Activated T-cell treated with anti-CD3 and anti-CD28 coated beads, Interleukin-2, amount 50 U/mL, for 24 hours (primary cell): ENCODE data around the gene ATP1A4.
"Not testable (repeated sequence)": the region's sequence is repeated elsewhere in the genome, so short reads cannot be mapped to it uniquely, and the experiment has no call there.

Source experiments
- DNase-seq: peaks from one replicate; pipeline ENCODE4 v3.0.0-alpha.2; 2020
- H3K27ac Mint-ChIP-seq: 2 replicates; pipeline ENCODE4 v1.8.0; 2020; ENCODE audit warnings: mild to moderate bottlenecking, mixed read lengths
- H3K27me3 Mint-ChIP-seq: 2 replicates; pipeline ENCODE4 v1.8.0; 2020; ENCODE audit warnings: mixed read lengths
- H3K36me3 Mint-ChIP-seq: 2 replicates; pipeline ENCODE4 v1.8.0; 2020; ENCODE audit warnings: low read depth, mixed read lengths
- H3K4me1 Mint-ChIP-seq: 2 replicates; pipeline ENCODE4 v1.8.0; 2020; ENCODE audit warnings: low read depth, mixed read lengths
- H3K4me3 Mint-ChIP-seq: 2 replicates; pipeline ENCODE4 v1.8.0; 2020; ENCODE audit warnings: mild to moderate bottlenecking, moderate library complexity, mixed read lengths
- H3K9me3 Mint-ChIP-seq: 2 replicates; pipeline ENCODE4 v1.8.0; 2020; ENCODE audit warnings: mixed read lengths

ATP1A4 gene

GRCh38 chr1:160151303-160151702 lies at the start of gene ATP1A4:
Gene ATP1A4 (plus strand): TSS chr1:160151603. CDS start chr1:160152041, 438 bp downstream.
- H3K27ac Mint-ChIP-seq = peak within 1 kb of the TSS; percentile 7
- no peak for DNase-seq
- H3K4me1 Mint-ChIP-seq = no peaks in the 10 kb centered on the region
- H3K27me3 Mint-ChIP-seq = no peaks in the 10 kb centered on the region
- H3K4me3 Mint-ChIP-seq = no peak within 1 kb of the TSS
- H3K36me3 Mint-ChIP-seq = no peaks in the 10 kb centered on the region
- H3K9me3 Mint-ChIP-seq = no peaks in the 10 kb centered on the region

- Mint-ChIP-seq H3K27ac (peak overlapping the region; percentile 86), H3K36me3 (peaks cover 7% of the 10 kb centered on the region), H3K9me3 (no peaks in the 10 kb centered on the region), H3K4me1 (peaks cover 46% of the 10 kb centered on the region), H3K4me3 (no peak overlapping the region), H3K27me3 (no peaks in the 10 kb centered on the region)
- DNase-seq = no peak
These were observed 49.5 kb upstream of the ATP1A4 start for GRCh38 chr1:160101717-160102522.

GRCh38 chr1:160103658-160104408 lies 47.6 kb upstream of the ATP1A4 start:
- Mint-ChIP-seq H3K9me3 (no peaks in the 10 kb centered on the region), H3K4me3 (no peak overlapping the region), H3K4me1 (peaks cover 39% of the 10 kb centered on the region), H3K27me3 (no peaks in the 10 kb centered on the region), H3K36me3 (no peaks in the 10 kb centered on the region), H3K27ac (no peak overlapping the region)
- DNase-seq = no peak

- no peaks in the 10 kb centered on the region for H3K27me3 Mint-ChIP-seq
- no peak overlapping the region for H3K4me3 Mint-ChIP-seq
- H3K27ac Mint-ChIP-seq = no peak overlapping the region
- DNase-seq = no peak
- H3K4me1 Mint-ChIP-seq = peaks cover 37% of the 10 kb centered on the region
- H3K9me3 Mint-ChIP-seq = no peaks in the 10 kb centered on the region
- H3K36me3 Mint-ChIP-seq = no peaks in the 10 kb centered on the region
These were observed 46.9 kb upstream of the ATP1A4 start for GRCh38 chr1:160104486-160104885.

DNA sequence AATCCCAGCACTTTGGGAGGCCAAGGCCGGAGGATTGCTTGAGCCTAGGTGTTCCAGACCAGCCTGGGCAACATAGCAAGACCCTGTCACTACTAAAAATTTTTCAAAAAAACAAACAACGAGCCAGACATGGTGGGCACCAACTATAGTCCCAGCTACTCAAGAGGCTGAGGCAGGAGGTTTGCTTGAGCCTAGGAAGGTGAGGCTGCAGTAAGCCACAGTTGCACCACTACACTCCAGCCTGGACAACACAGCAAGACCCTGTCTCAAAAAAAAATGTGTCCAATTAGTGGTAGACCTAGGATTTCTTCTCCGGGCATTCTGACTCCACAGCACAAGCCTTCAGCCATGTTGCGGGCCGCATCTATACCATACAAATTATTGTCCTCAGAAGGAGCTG lies 46.2 kb upstream of the ATP1A4 start:
- Mint-ChIP-seq H3K4me1 (peaks cover 33% of the 10 kb centered on the region), H3K27ac (no peak overlapping the region), H3K9me3 (no peaks in the 10 kb centered on the region), H3K4me3 (no peak overlapping the region), H3K36me3 (no peaks in the 10 kb centered on the region), H3K27me3 (no peaks in the 10 kb centered on the region)
- DNase-seq = no peak

DNA sequence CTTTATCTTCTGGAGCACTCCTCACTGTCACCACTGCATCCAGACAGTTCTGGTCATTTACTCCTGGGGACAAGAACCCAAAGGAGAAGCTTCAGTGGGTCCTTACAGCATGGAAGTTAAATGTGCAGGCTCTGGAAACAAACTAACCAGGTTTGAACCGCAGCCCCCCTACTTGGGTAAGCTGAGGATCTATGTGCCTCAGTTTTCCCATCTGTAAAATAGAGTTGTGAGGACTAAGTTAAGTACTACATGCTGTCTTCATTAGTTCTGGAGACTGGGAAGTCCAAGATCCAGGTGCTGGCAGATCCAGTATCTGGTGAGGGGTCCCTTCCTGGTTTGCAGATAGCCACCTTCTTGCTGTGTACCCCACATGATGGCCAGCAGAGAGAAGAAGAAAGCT lies 43.9 kb upstream of the ATP1A4 start:
- H3K27ac Mint-ChIP-seq = no peak overlapping the region
- DNase-seq = no peak
- H3K36me3 Mint-ChIP-seq = no peaks in the 10 kb centered on the region
- H3K4me3 Mint-ChIP-seq = no peak overlapping the region
- H3K27me3 Mint-ChIP-seq = no peaks in the 10 kb centered on the region
- H3K4me1 Mint-ChIP-seq = peaks cover 13% of the 10 kb centered on the region
- H3K9me3 Mint-ChIP-seq = no peaks in the 10 kb centered on the region

GRCh38 chr1:160108888-160109662 lies 42.3 kb upstream of the ATP1A4 start:
- peak overlapping the region; percentile 64 for H3K27ac Mint-ChIP-seq
- peak; percentile 44 for DNase-seq
- no peaks in the 10 kb centered on the region for H3K27me3 Mint-ChIP-seq
- no peaks in the 10 kb centered on the region for H3K36me3 Mint-ChIP-seq
- H3K4me3 Mint-ChIP-seq = no peak overlapping the region
- H3K9me3 Mint-ChIP-seq = no peaks in the 10 kb centered on the region
- H3K4me1 Mint-ChIP-seq = peaks cover 6% of the 10 kb centered on the region

GRCh38 chr1:160109686-160110085 lies 41.7 kb upstream of the ATP1A4 start:
- no peaks in the 10 kb centered on the region for H3K36me3 Mint-ChIP-seq
- no peak overlapping the region for H3K27ac Mint-ChIP-seq
- H3K4me1 Mint-ChIP-seq = peaks cover 6% of the 10 kb centered on the region
- H3K4me3 Mint-ChIP-seq = no peak overlapping the region
- no peaks in the 10 kb centered on the region for H3K27me3 Mint-ChIP-seq
- no peak for DNase-seq
- H3K9me3 Mint-ChIP-seq = no peaks in the 10 kb centered on the region

- not testable (repeated sequence) for H3K9me3 Mint-ChIP-seq, H3K4me1 Mint-ChIP-seq, DNase-seq, H3K27ac Mint-ChIP-seq, H3K27me3 Mint-ChIP-seq, H3K4me3 Mint-ChIP-seq, H3K36me3 Mint-ChIP-seq
These were observed 39.9 kb upstream of the ATP1A4 start for GRCh38 chr1:160111462-160111861.

GRCh38 chr1:160112357-160112756 lies 39.0 kb upstream of the ATP1A4 start:
- peaks cover 6% of the 10 kb centered on the region for H3K4me1 Mint-ChIP-seq
- H3K27ac Mint-ChIP-seq = no peak overlapping the region
- no peaks in the 10 kb centered on the region for H3K9me3 Mint-ChIP-seq
- DNase-seq = no peak
- peaks cover 15% of the 10 kb centered on the region for H3K27me3 Mint-ChIP-seq
- no peaks in the 10 kb centered on the region for H3K36me3 Mint-ChIP-seq
- H3K4me3 Mint-ChIP-seq = no peak overlapping the region

- no peak for DNase-seq
- Mint-ChIP-seq H3K27me3 (peaks cover 22% of the 10 kb centered on the region), H3K4me1 (peaks cover 6% of the 10 kb centered on the region), H3K27ac (no peak overlapping the region), H3K4me3 (no peak overlapping the region), H3K36me3 (no peaks in the 10 kb centered on the region), H3K9me3 (no peaks in the 10 kb centered on the region)
These were observed 38.0 kb upstream of the ATP1A4 start for GRCh38 chr1:160113407-160113806.

DNA sequence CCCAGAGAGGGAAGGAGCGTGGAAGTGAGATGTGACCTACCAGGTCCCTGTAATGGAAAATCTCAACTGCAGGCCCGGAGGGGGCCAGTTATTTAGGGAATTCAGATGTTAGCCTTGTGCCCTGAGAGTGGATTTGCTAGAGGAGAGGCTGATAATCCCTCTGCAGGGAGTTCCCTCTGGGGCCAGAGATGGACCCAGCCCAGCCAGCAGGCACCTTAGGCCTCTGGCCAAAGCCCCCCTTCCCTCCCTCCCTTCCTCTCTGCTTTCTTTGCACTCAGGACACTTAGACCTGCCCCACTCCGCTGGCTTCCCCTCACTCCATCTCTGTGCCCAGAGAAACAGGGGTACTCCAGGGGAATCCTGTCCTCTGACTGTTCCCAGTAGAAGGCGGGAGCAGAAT lies 37.3 kb upstream of the ATP1A4 start:
- Mint-ChIP-seq H3K27me3 (peaks cover 22% of the 10 kb centered on the region), H3K27ac (no peak overlapping the region), H3K4me1 (peaks cover under 1% of the 10 kb centered on the region), H3K36me3 (no peaks in the 10 kb centered on the region), H3K9me3 (no peaks in the 10 kb centered on the region), H3K4me3 (no peak overlapping the region)
- no peak for DNase-seq

DNA sequence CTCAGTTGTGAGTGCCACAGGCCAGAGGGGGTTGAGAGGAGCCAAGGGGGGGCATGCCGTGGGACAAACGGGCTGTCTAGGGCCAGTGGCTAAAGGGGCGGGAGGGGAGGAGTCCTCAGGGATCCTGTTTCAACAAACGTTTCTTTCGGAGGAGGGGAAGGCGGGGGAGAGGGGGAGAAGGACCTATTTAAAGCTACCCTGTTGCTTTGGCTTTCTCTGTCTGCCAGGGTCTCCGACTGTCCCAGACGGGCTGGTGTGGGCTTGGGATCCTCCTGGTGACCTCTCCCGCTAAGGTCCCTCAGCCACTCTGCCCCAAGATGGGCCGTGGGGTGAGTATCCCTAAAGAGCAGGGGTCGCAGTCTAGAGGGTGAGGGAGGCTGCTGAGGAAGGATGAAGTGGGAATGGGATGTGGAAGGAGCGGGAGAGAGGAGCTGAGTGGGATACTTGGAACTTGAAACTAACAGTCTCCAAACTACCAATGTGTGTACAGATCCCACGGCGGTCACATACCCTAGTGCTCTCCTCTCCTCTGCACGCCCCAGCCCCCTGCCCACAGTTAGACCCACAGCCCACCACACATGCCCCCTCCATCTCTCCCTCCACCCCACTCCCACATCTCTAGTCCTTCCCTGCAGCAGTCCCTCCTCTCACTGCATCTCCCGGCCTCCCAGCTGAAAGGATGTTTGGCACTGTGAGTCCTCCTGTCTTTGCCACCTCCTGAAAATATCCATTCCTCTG lies 35.7 kb upstream of the ATP1A4 start, which contains the start of gene ATP1A2:
ATP1A2 (plus strand) TSS at position 215 of the 738 bp plus-strand sequence; CDS start at position 318, 103 bp downstream.
- Mint-ChIP-seq H3K36me3 (no peaks in the 10 kb centered on the region), H3K27me3 (peaks cover 22% of the 10 kb centered on the region), H3K27ac (no peak within 1 kb of the TSS), H3K9me3 (no peaks in the 10 kb centered on the region), H3K4me1 (no peaks in the 10 kb centered on the region), H3K4me3 (no peak within 1 kb of the TSS)
- DNase-seq = no peak
